Measurements from ENCODE around the gene CNTNAP3B.
"Not testable (repeated sequence)": the region's sequence is repeated elsewhere in the genome, so short reads cannot be mapped to it uniquely, and the experiment has no call there.

DNA sequence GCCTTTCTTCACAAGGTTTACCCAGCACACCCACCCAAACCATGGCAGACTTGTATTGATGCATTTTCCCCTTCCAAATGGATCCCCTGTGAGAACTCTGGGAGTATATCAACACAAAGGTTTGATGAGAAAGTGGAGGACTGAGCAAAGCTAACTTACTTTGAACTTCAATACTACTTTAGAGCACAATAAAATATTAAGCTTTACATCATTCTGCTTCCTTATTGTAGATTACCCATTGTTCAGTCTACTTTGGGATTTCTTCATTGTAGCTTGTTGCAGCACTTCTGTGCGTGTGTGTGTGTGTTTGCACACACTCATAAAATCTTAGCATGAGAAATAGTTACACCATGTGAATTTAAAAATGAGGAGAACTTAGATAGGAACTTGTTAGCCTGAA, 75.4 kb downstream of the CNTNAP3B start:
- TF ChIP-seq, protein P1, sequence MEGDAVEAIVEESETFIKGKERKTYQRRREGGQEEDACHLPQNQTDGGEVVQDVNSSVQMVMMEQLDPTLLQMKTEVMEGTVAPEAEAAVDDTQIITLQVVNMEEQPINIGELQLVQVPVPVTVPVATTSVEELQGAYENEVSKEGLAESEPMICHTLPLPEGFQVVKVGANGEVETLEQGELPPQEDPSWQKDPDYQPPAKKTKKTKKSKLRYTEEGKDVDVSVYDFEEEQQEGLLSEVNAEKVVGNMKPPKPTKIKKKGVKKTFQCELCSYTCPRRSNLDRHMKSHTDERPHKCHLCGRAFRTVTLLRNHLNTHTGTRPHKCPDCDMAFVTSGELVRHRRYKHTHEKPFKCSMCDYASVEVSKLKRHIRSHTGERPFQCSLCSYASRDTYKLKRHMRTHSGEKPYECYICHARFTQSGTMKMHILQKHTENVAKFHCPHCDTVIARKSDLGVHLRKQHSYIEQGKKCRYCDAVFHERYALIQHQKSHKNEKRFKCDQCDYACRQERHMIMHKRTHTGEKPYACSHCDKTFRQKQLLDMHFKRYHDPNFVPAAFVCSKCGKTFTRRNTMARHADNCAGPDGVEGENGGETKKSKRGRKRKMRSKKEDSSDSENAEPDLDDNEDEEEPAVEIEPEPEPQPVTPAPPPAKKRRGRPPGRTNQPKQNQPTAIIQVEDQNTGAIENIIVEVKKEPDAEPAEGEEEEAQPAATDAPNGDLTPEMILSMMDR (IDR thresholded peaks at IDR 0.05; ENCODE audit: low read depth, low read length) = not testable (repeated sequence)
- TF ChIP-seq POLR2A (IDR thresholded peaks at IDR 0.05; ENCODE audit: extremely low read depth, insufficient read length); MYC (IDR thresholded peaks at IDR 0.05; ENCODE audit: low read depth, low read length): not testable (repeated sequence)
- TF ChIP-seq, protein P2, sequence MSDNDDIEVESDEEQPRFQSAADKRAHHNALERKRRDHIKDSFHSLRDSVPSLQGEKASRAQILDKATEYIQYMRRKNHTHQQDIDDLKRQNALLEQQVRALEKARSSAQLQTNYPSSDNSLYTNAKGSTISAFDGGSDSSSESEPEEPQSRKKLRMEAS (IDR thresholded peaks at IDR 0.05; ENCODE audit: low read depth, low read length) = not testable (repeated sequence)

Measured in NB4 (cell line).